Panc1 (cell line): Measurements from ENCODE around the gene MAPKBP1. TPM values are rescaled to one million over a fixed set of nuclear protein-coding genes. Genes with fewer than 3 reads are reported as not detected.

Experiments
- ATAC-seq: fragments of 200-7000 bp; cut with Tn5 transposase; 2 replicates; pipeline ENCODE4 v1.9.1; 2020; ENCODE audit warnings: mild to moderate bottlenecking, moderate library complexity
- BruUV-seq: library from RNA; stranded (reverse); fragments of 400-500 nt; replicated peaks from 2 replicates; lab custom pipeline; 2021; lab: Mats Ljungman, UMichigan
- CTCF ChIA-PET: fragments of 300-600 bp; sonication (Branson Sonifier 250); formaldehyde crosslinking; loops from one replicate; lab custom pipeline; 2022; ENCODE audit warnings: antibody characterized with exemption; lab: Charles Lee
- POLR2A ChIA-PET: fragments of 300-600 bp; sonication (Branson Sonifier 250); formaldehyde crosslinking; loops from one replicate; lab custom pipeline; 2022; ENCODE audit warnings: antibody characterized with exemption; lab: Charles Lee
- DNase-seq: peaks from one replicate; pipeline ENCODE4 v3.0.0-alpha.2; 2010; ENCODE audit warnings: low read depth, low spot score
- H3K27ac ChIP-seq: 2 replicates; pipeline ENCODE4 v1.5.1; 2011; ENCODE audit warnings: mild to moderate bottlenecking, low read length, inconsistent platforms
- H3K27me3 ChIP-seq: fragments of 200-500 bp; sonication (Bioruptor generic); 2 replicates; pipeline ENCODE4 v1.6.0; 2014; ENCODE audit warnings: low read length, inconsistent platforms; ENCODE audit not compliant: control insufficient read depth, insufficient read depth
- H3K36me3 ChIP-seq: fragments of 200-500 bp; sonication (Bioruptor generic); 2 replicates; pipeline ENCODE4 v1.5.1; 2014; ENCODE audit warnings: inconsistent platforms, mild to moderate bottlenecking, low read length, moderate library complexity; ENCODE audit not compliant: control insufficient read depth, insufficient read depth
- H3K4me1 ChIP-seq: 2 replicates; pipeline ENCODE4 v1.5.1; 2011; ENCODE audit warnings: inconsistent platforms, mild to moderate bottlenecking, low read length, moderate library complexity; ENCODE audit not compliant: control insufficient read depth, insufficient read depth
- H3K4me3 ChIP-seq, 2 experiments: 2 replicates each; pipeline ENCODE4 v1.5.1; 2011 to 2012; ENCODE audit warnings: low read depth in 2 of 2, low read length in 2 of 2, mild to moderate bottlenecking in 2 of 2, inconsistent platforms in 1 of 2, moderate library complexity in 1 of 2
- H3K9me3 ChIP-seq: fragments of 200-500 bp; sonication (Bioruptor generic); 2 replicates; pipeline ENCODE4 v1.5.1; 2014; ENCODE audit warnings: low read depth, mild to moderate bottlenecking, inconsistent platforms, low read length, moderate library complexity; ENCODE audit not compliant: control insufficient read depth, insufficient read depth
- CTCF ChIP-seq: fragments of 450-650 bp; IDR thresholded peaks from 2 replicates; pipeline ENCODE4 v1.5.1; 2017; ENCODE audit warnings: mild to moderate bottlenecking
- POLR2AphosphoS5 ChIP-seq: IDR thresholded peaks from 2 replicates; pipeline ENCODE4 v1.6.1; 2012; ENCODE audit warnings: mild to moderate bottlenecking, low read depth, low read length, moderate library complexity
- SIN3A ChIP-seq: IDR thresholded peaks from 2 replicates; pipeline ENCODE4 v1.6.1; 2012; ENCODE audit warnings: low read depth, mild to moderate bottlenecking, low read length, moderate library complexity, borderline replicate concordance; ENCODE audit not compliant: insufficient read depth
- TCF7L2 ChIP-seq: IDR thresholded peaks from 2 replicates; pipeline ENCODE4 v1.6.1; 2011; ENCODE audit warnings: mild to moderate bottlenecking, low read depth, low read length, inconsistent platforms
- in situ Hi-C: cut with HindIII; loops from 2 replicates; pipeline ENCODE4 v1.10.0; 2016; ENCODE audit warnings: low sequenced_read_pairs, low pct_unique_long_range_greater_than_20kb
- intact Hi-C: fragments of 100-400 bp; cut with micrococcal nuclease; formaldehyde crosslinking; loops from one replicate; pipeline ENCODE4 v1.10.0; 2022; ENCODE audit not compliant: unreplicated experiment
- total RNA-seq: library from RNA; stranded (reverse); gene quantifications from one replicate; pipeline ENCODE4 v1.2.1, GENCODE V29; 2021; ENCODE audit not compliant: unreplicated experiment
- TF ChIP-seq, protein P1 (sequence below), 2 experiments: IDR thresholded peaks; 2 replicates each; pipeline ENCODE4 v1.6.1; 2011 to 2012; ENCODE audit warnings: low read depth in 2 of 2, control low read depth in 1 of 2, low read length in 1 of 2, mild to moderate bottlenecking in 1 of 2, moderate library complexity in 1 of 2; ENCODE audit not compliant: insufficient read depth in 1 of 2

MAPKBP1 gene
- total RNA-seq, 1 experiment from 2014 or later, result 38.4 TPM

DNA sequence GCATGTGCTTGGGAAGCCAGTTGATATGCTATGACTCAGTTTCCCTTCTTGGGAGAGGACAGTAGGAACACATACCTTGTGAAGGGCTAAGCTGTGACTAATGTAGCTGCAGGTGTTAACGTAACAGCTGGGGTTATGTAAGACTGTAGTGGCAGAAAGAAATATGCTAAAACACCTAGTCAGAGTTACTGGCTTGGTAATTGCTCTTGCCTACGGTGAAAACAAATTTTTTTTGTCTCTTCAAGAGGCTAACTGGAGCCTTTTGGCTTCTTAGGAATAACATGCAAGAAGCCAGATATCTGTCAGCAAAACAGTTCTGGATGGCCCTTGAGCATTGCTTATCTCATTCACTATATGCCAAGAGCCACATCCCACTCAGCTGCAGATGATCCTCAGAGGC is 1.4 kb downstream of the MAPKBP1 start:
- ChIA-PET CTCF (no interaction called here), POLR2A (no interaction called here)
- no TSS peak for BruUV-seq
- intact Hi-C loops (no loop called here), in situ Hi-C loops (no loop called here)
- TF ChIP-seq POLR2AphosphoS5, result no peak
- TF ChIP-seq SIN3A, result no peak
- TF ChIP-seq, protein P1, sequence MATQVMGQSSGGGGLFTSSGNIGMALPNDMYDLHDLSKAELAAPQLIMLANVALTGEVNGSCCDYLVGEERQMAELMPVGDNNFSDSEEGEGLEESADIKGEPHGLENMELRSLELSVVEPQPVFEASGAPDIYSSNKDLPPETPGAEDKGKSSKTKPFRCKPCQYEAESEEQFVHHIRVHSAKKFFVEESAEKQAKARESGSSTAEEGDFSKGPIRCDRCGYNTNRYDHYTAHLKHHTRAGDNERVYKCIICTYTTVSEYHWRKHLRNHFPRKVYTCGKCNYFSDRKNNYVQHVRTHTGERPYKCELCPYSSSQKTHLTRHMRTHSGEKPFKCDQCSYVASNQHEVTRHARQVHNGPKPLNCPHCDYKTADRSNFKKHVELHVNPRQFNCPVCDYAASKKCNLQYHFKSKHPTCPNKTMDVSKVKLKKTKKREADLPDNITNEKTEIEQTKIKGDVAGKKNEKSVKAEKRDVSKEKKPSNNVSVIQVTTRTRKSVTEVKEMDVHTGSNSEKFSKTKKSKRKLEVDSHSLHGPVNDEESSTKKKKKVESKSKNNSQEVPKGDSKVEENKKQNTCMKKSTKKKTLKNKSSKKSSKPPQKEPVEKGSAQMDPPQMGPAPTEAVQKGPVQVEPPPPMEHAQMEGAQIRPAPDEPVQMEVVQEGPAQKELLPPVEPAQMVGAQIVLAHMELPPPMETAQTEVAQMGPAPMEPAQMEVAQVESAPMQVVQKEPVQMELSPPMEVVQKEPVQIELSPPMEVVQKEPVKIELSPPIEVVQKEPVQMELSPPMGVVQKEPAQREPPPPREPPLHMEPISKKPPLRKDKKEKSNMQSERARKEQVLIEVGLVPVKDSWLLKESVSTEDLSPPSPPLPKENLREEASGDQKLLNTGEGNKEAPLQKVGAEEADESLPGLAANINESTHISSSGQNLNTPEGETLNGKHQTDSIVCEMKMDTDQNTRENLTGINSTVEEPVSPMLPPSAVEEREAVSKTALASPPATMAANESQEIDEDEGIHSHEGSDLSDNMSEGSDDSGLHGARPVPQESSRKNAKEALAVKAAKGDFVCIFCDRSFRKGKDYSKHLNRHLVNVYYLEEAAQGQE (IDR thresholded peaks at IDR 0.05; ENCODE audit: insufficient read depth in 1 of 2, low read depth in 2 of 2, low read length in 1 of 2), result no peak
- no peak for TF ChIP-seq TCF7L2
- TF ChIP-seq CTCF, result no peak
- no peaks in the 10 kb centered on the region for H3K9me3 ChIP-seq
- H3K27ac ChIP-seq, result peak overlapping the region; percentile 93
- ATAC-seq (no peak), DNase-seq (no peak)
- no peaks in the 10 kb centered on the region for H3K27me3 ChIP-seq
- peaks cover 49% of the 10 kb centered on the region for H3K4me1 ChIP-seq
- H3K4me3 ChIP-seq, result peak overlapping the region; percentile 65 to 99
- H3K36me3 ChIP-seq, result no peaks in the 10 kb centered on the region

DNA sequence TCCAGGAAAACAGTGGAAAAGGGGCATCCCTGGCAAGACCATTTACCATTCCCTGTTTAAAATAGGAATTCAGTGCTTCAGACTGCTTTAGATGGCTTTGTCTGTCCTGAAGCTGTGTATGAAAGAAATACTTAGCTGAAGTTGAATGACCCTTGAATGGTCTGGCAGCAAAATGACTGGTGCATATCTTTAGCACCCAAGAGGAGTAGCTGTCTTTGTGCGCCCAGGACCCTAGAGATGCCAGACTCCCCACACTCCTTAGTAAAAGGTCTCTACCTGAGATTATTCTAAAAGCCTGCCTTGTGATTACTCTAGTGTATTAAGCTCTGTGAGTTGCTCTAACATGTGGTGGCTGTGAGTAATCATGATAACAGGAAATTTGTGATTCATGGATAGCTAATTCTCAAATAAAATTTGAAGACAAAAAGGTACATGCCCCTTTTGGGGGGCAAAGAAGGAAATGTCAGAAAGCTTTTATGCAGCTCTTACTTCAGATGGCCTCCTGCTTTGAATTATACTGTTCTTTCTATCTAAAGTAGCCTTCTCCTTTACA is 3.2 kb downstream of the MAPKBP1 start:
- DNase-seq, result no peak
- BruUV-seq, result no TSS peak
- POLR2A ChIA-PET, result interaction anchor here (0.6 kb wide), 1 partner anchor 20 kb away, joined by 10 read pairs; no protein-coding TSS in a partner anchor

More for the DNA sequence above, 3.2 kb downstream of the MAPKBP1 start:
- CTCF ChIA-PET, result interaction anchor here (0.7 to 0.8 kb wide), 2 partner anchors 33 to 357 kb away, joined by 3 to 15 read pairs; no protein-coding TSS in a partner anchor
- Histone ChIP-seq H3K9me3 (no peaks in the 10 kb centered on the region), H3K4me3 (no peak overlapping the region), H3K4me1 (peaks cover 51% of the 10 kb centered on the region), H3K36me3 (no peaks in the 10 kb centered on the region), H3K27me3 (no peaks in the 10 kb centered on the region), H3K27ac (peak overlapping the region; percentile 26; the same call in 1 of the 2 replicates)
- no peak for TF ChIP-seq TCF7L2
- no peak for TF ChIP-seq SIN3A
- no peak for TF ChIP-seq POLR2AphosphoS5
- TF ChIP-seq CTCF, result no peak
- TF ChIP-seq, protein P1 (IDR thresholded peaks at IDR 0.05; ENCODE audit: insufficient read depth in 1 of 2, low read depth in 2 of 2, low read length in 1 of 2), result no peak
- in situ Hi-C loops (no loop called here), intact Hi-C loops (no loop called here)
- ATAC-seq, result no peak
